Fibroblast of skin of right biceps (primary cell): ENCODE data around the gene PSPN.
A peak's percentile ranks its signal among the peaks of the same experiment; 100 is the strongest.

Experiments used
- DNase-seq: peaks from one replicate; pipeline ENCODE4 v3.0.0-alpha.2; 2013

Gene PSPN, protein sequence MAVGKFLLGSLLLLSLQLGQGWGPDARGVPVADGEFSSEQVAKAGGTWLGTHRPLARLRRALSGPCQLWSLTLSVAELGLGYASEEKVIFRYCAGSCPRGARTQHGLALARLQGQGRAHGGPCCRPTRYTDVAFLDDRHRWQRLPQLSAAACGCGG

DNA sequence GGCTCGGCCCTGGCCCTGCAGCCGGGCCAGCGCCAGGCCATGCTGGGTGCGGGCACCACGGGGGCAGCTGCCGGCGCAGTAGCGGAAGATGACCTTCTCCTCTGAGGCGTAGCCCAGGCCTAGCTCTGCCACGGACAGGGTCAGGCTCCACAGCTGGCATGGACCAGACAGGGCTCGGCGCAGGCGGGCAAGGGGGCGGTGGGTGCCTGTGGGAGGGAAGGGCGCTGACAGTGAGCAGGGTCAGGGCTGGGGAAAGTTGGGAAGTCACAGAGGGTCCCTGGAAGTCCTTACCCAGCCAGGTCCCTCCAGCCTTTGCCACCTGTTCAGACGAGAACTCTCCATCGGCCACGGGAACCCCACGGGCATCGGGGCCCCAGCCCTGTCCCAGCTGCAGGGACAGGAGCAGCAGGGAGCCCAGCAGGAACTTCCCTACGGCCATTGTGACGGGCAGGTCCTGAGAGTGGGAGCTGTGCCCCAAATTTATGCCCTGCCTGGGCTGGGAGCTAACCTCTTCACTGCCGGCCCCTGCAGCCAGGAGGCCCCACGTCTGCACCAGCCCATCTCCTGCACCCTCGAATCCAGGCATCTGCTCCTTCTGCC is at the start of gene PSPN:
PSPN (minus strand) TSS at position 523 of the 600 bp plus-strand sequence; CDS start at position 439, 84 bp downstream.
- no peak for DNase-seq

DNA sequence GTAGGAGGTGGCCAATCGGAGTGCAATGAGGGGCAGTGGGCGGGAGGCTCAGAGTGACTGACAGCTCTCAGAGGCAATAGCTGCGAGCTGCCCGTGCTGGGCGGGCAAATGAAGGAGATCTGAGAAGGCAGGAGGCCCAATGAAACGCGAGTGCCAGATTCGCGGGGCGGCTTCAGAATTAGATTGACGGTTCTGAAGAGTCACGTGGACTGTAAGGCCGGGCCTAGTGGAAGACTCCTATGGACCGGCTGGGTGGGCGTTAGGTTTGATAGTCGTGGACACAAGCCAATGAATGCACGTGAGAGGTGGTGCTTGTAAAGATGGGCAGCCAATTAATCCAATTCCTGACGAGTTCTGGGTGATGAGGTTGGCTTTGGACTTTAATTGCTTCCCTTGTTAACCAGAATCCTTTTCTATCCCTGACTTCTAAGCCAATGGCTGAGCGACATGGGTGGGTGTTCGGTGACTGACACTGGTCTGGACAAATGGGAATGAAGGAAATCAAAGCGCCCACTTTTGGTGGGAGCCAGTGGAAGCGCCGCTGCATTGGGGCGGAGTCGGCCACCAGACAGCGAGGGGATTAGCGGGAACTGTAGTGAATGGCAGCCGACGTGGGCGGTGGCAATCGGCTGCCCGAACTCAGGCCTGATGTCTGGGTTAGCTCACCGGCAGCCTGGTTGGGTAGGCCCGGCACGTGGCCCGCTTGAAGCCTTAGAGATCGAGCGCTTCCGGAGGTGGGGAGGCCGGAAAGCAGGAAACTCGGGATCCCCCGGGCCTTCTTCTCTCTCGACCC is 49.4 kb upstream of the PSPN start:
- DNase-seq = peak; percentile 100

DNA sequence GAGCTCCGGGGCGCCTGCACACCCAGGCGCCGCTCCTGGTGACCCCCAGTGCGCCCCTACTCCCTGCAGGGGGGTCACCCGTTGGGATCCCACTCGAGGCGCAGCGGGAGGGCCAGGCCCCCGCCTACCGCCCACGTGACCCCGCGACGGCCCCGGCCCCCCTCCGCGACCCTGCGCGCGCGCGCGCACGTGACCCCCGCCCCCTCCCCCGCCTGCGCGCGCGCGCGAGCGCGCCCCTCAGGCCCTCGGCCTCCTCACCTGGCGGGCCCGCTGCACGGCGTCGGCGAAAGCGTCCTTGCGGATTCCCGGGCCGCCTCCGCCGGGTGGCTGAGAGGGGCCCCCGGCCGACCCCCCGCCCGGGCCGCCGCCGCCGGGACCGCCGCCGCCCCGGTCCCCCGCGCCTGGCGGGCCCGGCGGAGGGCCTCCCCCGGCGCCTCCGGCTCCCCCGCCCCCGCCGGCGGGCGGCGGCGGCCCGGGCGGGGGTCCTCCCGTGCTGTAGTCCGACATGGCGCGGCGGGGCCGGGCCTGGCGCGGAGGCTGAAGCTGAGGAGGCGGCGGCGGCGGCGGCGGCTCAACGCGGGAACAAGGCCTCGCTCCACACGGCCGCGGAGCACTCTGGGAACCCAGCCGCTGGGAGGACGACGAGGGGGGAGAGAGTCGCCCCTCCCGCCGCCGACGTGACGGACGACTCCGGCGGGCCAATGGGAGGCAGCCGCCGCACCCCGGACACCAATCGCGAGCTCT is 48.6 kb upstream of the PSPN start, which contains the start of gene KHSRP:
KHSRP (minus strand) TSS at position 617 of the 744 bp plus-strand sequence; CDS start at position 507, 110 bp downstream.
- DNase-seq = peak; percentile 26

DNA sequence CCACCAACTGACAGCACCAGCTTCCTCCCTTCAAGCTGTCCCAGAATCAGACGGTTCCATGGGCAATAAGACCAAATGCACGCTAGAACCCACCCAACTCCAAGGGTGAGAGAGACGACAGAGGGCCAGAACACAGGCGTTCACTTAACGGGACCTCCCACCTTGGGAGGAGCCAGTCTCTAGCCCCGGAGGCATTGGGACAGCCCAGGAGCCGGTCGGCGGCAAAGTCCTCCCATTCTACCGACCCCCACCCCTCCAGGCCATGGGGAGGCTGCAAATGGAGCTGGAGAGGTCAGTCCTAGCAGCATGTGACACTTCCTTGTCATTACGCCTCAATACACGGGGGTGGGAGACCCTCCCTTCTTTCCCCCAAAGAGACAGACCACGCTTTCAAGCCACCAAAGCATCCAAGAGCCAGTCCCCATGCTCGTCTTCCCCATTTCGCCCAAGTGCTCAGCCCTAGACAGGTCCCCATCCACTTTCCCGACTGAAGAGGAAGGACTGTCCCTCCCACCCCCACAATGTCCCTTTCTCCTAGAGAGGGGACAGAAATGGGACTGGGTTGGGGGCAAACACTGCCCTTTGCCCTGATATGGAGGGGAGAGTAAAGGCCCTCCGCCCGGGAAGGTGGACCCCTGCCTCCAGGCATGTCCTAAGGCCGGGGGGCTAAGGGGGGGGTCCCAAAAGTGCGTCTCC is 47.9 kb upstream of the PSPN start:
- DNase-seq = peak; percentile 49

DNA sequence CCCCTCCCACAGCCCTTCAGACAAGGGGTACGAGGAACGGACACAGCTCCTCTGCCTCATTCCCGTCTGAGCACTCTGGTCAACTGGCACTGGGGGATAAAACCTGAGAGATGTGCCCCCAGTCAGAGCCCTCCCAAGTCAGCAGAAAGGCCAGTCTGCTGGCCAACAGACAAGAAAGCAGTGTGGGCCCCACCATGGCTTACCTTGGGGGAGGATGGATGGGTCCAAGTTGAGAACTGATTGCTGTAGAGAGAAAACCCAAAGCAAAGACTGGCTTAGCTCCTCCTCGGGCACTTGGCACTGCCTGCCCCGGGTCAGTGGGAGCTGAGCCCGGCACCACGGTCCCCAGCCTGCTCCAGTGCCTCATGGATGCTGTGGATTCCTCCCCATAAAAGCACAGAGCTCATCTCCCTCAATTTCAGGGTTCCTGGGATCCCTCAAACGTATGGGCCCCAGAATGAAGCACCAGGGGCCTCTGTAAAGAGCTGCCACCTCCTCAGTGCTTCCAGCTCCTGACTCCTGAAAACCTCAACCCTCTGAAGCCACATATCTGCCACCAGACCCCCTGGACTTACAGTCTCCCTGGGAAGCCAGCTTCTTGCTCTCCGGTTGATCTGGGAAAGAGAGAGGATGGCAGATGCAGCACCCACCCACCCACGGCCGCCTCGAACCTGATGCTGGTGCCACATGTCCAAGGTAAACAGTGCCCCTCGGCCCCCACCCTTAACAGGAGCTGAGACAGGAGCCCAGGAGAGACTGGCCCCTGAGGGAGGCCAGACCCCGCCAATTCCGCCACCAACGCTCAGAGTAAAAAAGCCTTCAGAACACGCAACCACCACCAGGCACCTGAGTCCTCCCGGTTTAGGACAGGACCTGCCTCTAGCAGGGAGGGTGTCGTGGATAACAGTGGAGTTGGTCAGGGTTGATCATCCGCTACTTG is 45.6 kb upstream of the PSPN start:
- DNase-seq = no peak

DNA sequence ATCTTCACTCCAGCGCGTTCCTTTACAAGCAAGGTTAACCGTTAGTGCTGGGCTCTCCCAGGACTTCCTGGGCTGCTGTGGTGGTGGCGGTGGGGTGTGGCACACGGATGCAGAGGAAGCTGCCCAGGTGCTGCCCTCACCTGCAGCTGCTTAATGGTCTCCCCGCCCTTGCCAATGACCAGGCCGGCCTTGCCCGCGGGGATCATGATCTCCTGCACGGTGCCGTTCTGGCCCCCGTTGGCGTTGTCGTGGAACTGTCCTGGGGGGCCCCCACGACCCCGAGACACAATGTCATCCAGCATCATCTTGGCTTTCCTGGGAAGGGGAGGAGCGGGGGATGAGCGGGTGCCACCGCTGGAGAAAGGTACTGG is 42.8 kb upstream of the PSPN start:
- DNase-seq = no peak

DNA sequence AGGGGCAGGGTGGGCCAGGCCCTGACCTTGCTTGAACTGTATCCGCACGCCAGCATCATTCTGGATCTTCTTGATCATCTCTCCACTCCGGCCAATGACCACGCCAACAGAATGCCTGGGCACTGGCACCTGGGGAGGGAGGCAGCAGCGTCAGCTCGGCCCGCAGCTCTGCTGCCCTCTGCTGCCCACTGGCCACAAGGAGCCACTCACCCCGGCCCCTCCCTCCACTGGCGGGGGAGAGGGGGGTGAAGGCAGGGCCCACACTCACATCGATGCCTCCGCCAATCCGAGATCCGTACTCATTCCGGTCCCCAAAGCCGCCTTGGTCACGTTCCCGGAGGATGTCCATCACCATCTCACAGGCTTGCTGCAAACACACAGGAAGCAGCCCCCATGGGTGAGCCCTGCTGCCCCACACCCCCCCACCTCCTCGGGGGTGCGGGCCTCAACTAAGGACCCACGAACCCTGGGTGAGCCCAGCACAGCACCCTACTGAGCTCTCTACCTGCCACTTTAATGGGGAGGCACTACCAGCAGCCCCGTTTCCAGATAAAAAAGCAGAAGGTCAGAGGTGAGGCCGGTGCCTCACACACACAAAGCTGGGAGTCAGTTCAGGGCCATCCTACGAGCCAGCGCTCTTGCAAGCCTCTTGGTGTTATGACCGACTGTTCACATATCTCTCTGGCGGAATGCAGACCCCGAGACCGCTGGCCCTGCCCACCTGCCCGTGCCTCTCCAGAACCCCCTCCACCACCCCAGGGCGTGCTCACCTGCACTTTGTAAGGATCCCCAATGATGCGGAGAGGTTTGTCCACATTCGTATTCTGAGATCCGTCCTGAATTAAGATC is 42.2 kb upstream of the PSPN start:
- no peak for DNase-seq

DNA sequence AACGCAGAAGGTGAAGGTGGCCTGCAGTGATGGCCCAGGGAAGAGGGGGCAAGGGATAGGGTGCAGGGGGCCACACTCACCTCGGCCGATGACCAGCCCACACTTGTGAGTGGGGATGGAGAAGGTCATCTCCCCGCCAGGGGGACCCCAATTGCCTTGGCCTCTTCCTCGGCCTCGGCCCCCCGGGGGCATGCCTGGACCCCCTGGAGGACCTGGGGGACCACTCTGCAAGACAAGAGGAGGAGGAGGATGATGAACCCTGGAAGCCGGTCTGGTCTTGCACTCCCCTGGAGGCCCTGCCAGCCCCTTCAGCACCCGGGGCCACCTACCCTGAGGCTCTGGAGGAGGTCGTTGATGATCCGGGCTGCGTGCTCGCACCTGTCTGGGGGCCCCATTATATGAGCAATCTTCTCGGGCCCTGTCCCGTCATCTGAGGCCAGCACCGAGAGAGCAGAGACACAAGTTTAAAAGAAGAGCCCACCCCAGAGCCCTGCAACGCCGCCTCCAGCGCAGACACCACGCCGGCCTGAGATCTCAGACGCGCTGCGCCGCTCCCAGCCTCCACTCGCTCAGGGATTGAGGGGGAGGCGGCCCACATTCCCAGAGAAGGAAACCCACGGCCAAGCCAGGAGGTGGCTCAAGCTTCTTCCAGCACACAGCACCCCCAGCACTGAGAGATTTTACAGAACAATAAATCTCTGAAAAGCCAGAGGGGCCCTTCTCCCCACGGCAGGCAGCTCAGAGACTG is 41.1 kb upstream of the PSPN start:
- DNase-seq = no peak

DNA sequence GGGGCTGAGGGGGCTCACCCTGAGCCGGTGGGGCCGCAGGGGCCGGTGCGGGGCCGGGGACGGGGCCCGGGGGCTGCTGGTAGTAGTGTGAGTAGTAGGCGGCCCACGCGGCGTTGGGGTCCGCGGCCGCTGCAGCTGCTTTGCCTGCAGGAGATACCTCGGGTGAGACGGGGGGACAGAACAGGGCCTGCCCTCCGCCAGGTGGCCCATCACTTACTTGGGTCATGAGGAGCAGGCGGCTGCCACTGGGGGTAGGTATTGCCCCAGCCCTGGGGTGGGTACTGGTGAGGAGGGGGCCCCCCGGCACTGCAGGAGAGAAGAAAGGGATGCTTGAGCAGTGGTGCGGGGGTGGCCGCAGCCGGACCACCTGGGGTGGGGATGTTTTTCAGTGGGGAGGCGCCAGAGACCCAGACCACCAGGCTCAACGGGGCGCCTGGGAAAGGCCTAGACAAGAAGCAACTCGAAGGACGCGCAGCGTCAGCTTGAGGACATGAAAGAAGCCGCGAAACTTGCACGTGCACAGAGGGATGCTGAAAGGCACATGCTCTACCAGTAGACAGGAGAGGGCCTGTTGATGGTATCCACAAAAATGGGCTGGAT is 40.0 kb upstream of the PSPN start:
- DNase-seq = no peak

DNA sequence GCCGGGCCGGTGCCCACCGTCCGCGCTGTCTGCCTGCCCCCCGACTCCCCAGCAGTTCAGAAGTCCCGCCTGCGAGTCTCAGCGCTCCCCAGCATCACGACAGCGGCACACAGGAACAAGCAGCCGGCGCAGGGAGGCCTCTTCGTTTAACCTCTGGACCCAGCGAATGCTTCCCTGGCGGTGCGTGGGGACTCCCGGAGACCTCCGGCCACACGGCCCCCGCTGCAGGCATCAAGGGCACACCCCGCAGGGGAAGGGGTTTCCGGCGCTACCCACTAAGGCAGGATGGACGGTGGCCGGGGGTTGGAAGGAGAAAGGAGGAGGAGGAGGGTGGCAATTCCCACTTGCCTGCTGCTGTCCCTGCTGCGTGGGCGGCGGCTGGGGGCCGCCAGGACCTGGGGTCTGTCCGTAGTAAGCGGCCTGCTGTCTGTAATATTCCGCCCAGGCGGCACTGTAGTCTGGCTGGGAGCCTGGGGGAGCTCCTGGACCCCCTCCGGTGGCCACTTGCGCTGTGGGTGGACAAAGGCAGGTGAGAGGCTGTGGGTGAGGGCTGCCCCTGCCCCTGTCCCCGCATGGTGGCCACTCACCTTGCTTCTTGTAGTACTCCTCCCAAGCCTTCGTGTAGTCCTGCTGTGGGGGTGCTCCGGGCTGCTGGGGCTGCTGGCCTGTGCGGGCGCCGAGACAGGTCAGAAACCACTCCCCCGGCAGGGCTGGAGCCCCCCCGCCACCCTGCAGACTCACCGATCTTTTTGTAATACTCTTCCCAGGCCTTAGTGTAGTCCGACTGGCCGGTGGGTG is 39.3 kb upstream of the PSPN start:
- no peak for DNase-seq

DNA sequence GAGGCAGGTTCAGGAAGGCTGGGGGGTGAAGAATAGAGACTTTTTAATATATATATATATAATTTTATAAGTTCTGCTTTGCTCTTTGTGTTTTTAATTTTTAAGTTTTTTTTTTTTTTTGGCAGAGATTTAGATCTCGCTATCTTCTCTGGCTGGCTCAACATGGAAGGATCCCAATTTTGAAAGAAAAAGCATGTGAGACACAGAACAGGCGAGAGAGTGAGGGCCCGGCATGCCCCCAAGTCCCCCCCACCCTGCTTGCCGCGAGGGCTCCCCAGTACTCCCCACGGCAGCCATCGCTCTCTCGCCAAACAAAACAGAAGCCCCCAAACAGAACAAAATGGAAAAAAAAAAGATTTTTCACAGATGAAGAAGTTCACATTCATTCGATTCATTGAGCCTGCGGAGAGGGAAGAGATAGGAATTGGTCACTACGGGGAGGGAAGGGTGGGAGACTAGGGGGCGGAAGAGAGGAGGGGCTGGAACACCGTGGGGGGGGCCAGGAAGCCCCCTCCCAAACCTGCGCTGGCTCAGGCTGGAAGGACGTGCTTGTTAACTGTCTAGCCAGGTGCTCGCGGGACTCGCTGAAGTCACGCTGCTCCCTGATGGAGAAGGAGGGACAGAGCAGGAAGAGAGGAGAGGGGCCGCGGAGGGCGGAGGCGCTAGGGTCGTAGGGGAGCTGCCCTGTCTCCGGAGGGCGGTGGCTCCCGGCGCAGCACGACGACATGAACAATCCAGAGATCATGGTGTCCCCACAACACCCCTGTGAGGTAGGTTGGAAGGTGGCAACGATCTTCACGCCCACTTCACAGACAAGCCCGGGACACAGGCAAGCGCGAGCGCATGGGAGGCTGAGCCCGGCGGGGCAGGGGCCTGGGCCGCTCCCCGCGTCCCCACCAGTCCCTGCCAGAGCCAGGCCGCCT is 38.2 kb upstream of the PSPN start:
- DNase-seq = no peak

DNA sequence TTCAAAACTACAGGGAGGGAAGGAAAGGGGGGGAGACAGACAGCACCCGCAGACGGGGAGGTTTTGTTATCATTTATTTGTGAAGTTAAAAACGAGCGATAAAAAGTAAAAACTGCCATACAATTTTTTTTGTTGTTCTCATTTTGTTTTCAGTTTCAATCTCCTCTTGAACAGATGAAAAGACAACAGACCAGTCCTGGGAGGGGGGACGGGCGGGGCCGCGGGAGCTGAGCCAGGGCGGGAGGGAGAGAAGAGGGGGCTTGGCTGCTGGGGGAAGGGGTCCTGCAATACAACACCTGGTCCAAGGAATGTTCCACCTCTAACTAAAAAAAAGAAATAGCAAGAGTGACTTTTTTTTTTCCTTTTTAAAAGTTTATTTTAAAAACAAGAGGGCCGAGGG is 37.6 kb upstream of the PSPN start:
- DNase-seq = no peak

DNA sequence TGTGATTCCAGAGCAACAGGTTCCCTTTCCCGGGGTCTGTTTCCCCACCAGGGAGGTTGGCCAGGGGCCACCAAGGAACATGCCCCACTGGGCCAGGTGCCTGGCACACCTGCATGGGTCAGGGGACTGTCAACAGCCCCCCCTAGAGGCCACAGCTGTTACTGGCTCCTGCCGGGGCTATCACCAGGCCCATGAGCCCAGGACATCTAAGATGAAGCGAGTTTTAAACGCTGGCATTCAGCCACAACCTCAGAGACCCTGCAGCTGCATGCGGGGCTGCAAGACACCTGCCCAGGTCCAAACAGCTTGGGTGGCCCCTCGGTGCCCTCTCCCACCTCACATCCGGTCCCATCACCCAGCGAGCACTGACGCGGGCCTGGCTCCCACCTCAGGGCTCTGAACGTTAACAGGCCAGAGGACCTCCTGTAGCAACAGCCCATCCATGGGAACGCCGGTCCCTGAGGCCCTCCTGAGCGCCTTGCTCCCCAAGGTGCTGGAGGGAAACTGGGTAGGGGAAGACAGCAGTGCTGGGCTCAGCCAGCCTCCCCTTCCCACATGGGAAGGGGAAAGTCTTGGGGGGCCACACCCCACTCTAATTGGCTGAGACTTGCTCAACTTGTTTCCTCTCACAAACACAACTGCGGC is 36.8 kb upstream of the PSPN start:
- peak; percentile 11 for DNase-seq

DNA sequence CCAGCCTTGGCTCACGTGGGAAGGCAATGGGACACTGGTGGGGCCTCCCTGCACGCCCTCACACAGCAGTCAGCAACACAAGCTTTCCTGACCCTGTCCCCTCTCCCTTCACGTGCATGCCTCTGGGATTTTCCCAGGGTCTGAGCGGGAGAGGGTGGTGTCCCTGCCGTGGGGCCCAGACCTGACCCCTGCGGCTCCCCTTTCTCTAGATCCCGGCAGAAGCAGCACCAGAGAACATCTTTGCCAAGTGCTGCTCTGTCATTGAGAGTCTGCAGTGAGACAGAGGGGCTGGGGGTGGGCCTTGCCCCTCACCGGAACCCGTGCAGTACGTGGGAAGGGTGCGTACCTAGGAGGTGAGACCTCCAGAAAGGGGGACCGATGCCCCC is 36.3 kb upstream of the PSPN start:
- no peak for DNase-seq

DNA sequence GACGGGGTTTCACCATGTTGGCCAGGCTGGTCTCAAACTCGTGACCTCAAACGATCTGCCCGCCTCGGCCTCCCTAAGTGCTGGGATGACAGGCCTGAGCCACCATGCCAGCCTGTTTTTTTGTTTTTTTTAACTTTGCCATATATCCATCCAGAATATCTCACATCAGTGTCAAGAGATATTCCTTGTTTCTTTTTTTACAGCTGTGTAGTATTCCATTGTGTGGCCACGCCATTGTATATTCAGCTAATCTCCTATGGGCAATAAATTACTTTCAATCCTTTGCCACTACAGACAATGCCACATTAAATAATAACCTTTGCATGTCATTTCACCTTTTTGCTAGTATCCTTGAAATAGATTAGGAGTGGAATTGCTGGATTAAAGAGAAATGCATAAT is 33.6 kb upstream of the PSPN start:
- no peak for DNase-seq

DNA sequence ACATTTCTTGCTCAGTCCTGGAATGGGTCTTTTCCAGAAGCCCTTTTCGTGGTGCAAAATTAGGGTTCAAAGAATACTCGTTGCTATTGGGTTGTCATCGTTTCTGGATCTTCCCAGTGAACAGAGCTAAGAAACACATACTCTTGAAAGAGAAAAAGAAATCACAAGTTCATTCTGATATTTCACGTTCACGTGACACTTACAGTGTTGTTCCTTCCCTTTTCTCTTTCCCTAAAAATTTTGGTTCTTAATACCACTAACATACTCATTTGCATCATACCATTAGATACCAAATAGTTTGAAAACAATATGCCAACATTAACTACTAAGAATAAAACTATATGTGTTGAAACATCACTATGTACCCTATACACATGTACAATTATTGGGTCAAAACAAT is 30.7 kb upstream of the PSPN start:
- no peak for DNase-seq
